Hematopoietic multipotent progenitor cell treated with erythropoietin and hydrocortisone succinate and interleukin-3 and kit ligand, for 15 days (in vitro differentiated cells): Measurements from ENCODE around the gene CXCL11.
"Not testable (repeated sequence)": the region's sequence is repeated elsewhere in the genome, so short reads cannot be mapped to it uniquely, and the experiment has no call there.

Experiments
- DNase-seq: peaks from one replicate; pipeline ENCODE4 v3.0.0-alpha.2; 2015; ENCODE audit warnings: low spot score

Gene CXCL11

GRCh38 chr4:76035799-76036380 is at the start of gene CXCL11:
Gene CXCL11 (minus strand): TSS chr4:76036070. CDS start chr4:76035987, 83 bp downstream.
- DNase-seq: no peak

GRCh38 chr4:76084542-76084941 is 48.7 kb upstream of the CXCL11 start:
- DNase-seq: no peak

GRCh38 chr4:76083386-76083988 is 47.6 kb upstream of the CXCL11 start:
- DNase-seq: no peak

GRCh38 chr4:76078033-76078613 is 42.3 kb upstream of the CXCL11 start:
- DNase-seq: no peak

- no peak for DNase-seq
Observed at GRCh38 chr4:76074993-76075600, 39.2 kb upstream of the CXCL11 start.

- no peak for DNase-seq
Observed at GRCh38 chr4:76074468-76074867, 38.6 kb upstream of the CXCL11 start, which contains the start of gene ART3. Gene ART3 (plus strand): TSS chr4:76074709. CDS start chr4:76075890, 1,181 bp downstream.

- no peak for DNase-seq
Observed at GRCh38 chr4:76072760-76073159, 36.9 kb upstream of the CXCL11 start.

GRCh38 chr4:76067652-76068286 is 31.9 kb upstream of the CXCL11 start:
- peak; percentile 64 for DNase-seq

GRCh38 chr4:76066546-76066945 is 30.7 kb upstream of the CXCL11 start:
- DNase-seq: no peak

- DNase-seq: no peak
Observed at GRCh38 chr4:76061982-76062381, 26.1 kb upstream of the CXCL11 start.

- DNase-seq: no peak
Observed at GRCh38 chr4:76061421-76061820, 25.6 kb upstream of the CXCL11 start.

GRCh38 chr4:76060506-76060905 is 24.6 kb upstream of the CXCL11 start:
- DNase-seq: no peak

- no peak for DNase-seq
Observed at GRCh38 chr4:76059750-76060149, 23.9 kb upstream of the CXCL11 start.

GRCh38 chr4:76058888-76059426 is 23.1 kb upstream of the CXCL11 start:
- DNase-seq: no peak

GRCh38 chr4:76058302-76058701 is 22.4 kb upstream of the CXCL11 start:
- no peak for DNase-seq

GRCh38 chr4:76055421-76055820 is 19.6 kb upstream of the CXCL11 start:
- no peak for DNase-seq

- DNase-seq: no peak
Observed at GRCh38 chr4:76055016-76055415, 19.1 kb upstream of the CXCL11 start.

GRCh38 chr4:76053730-76054129 is 17.9 kb upstream of the CXCL11 start:
- no peak for DNase-seq

GRCh38 chr4:76050560-76051050 is 14.7 kb upstream of the CXCL11 start:
- not testable (repeated sequence) for DNase-seq

- DNase-seq: not testable (repeated sequence)
Observed at GRCh38 chr4:76049860-76050416, 14.1 kb upstream of the CXCL11 start.

- DNase-seq: not testable (repeated sequence)
Observed at GRCh38 chr4:76044686-76045085, 8.8 kb upstream of the CXCL11 start.

GRCh38 chr4:76043306-76043705 is 7.4 kb upstream of the CXCL11 start:
- not testable (repeated sequence) for DNase-seq
